ENCODE measurements around the gene TMEM229B.

- TF ChIP-seq CTCF (IDR thresholded peaks at IDR 0.05) (no peak), ZFX (IDR thresholded peaks at IDR 0.05; ENCODE audit: borderline replicate concordance) (no peak)
Observed at GRCh38 chr14:67537736-67538135, 49.2 kb upstream of the TMEM229B start.

All from 22Rv1 (cell line).